Fibroblast of villous mesenchyme (primary cell): Measurements from ENCODE around the gene ITGAX. TPM values are rescaled to one million over a fixed set of nuclear protein-coding genes. Genes with fewer than 3 reads are reported as not detected.

Experiments
- DNase-seq: peaks from one replicate; pipeline ENCODE4 v3.0.0-alpha.2; 2010; ENCODE audit warnings: low read depth
- H3K4me3 ChIP-seq: 2 replicates; pipeline ENCODE4 v1.5.1; 2011; ENCODE audit warnings: low read depth, mild to moderate bottlenecking, low read length
- CTCF ChIP-seq: IDR thresholded peaks from 2 replicates; pipeline ENCODE4 v1.5.1; 2012; ENCODE audit warnings: low read depth, mild to moderate bottlenecking, low read length; ENCODE audit not compliant: insufficient read depth
- total RNA-seq: library from RNA; depleted of rRNA; stranded (reverse); fragments of >200 nt; gene quantifications from 2 replicates; pipeline ENCODE4 v1.2.3, GENCODE V29; 2012

ITGAX gene
- total RNA-seq, 1 donor = not detected

GRCh38 chr16:31428279-31428597, 73.3 kb downstream of the ITGAX start, which contains the start of gene COX6A2:
Gene COX6A2, minus strand, starts transcription at chr16:31428360. Its CDS starts 35 bp downstream, at chr16:31428325.
- H3K4me3 ChIP-seq = peak within 1 kb of the TSS; percentile 49
- DNase-seq = no peak
- no peak for TF ChIP-seq CTCF

GRCh38 chr16:31428638-31429247, 73.8 kb downstream of the ITGAX start:
- no peak for DNase-seq
- H3K4me3 ChIP-seq = no peak overlapping the region
- no peak for TF ChIP-seq CTCF

- H3K4me3 ChIP-seq = no peak overlapping the region
- no peak for TF ChIP-seq CTCF
- DNase-seq = no peak
These were observed 74.3 kb downstream of the ITGAX start for GRCh38 chr16:31429314-31429713.

- no peak overlapping the region for H3K4me3 ChIP-seq
- DNase-seq = no peak
- TF ChIP-seq CTCF = no peak
These were observed 74.8 kb downstream of the ITGAX start for GRCh38 chr16:31429796-31430195.

- no peak for TF ChIP-seq CTCF
- no peak for DNase-seq
- no peak overlapping the region for H3K4me3 ChIP-seq
These were observed 75.5 kb downstream of the ITGAX start for GRCh38 chr16:31430380-31431052.

Other genes starting within 250 kb of the ITGAX start
- 28.1 and 34.1 TPM in 2 replicates for gene BCKDK, start 246.8 kb upstream of the ITGAX start, total RNA-seq
- 23.8 and 24.6 TPM in 2 replicates for gene KAT8, start 237.5 kb upstream of the ITGAX start, total RNA-seq
- gene PRSS8, start 219.4 kb upstream of the ITGAX start, total RNA-seq = under 0.01 TPM in 1 of 2 replicates, not detected in the other
- gene PRSS36, start 205.1 kb upstream of the ITGAX start, total RNA-seq = under 0.01 and 0.32 TPM in 2 replicates
- gene FUS, start 175.0 kb upstream of the ITGAX start, total RNA-seq = 47.4 and 54.4 TPM in 2 replicates
- gene PYCARD, start 152.4 kb upstream of the ITGAX start, total RNA-seq = 85.9 and 176 TPM in 2 replicates
- not detected in 2 replicates for gene TRIM72, start 141.1 kb upstream of the ITGAX start, total RNA-seq
- gene PYDC1, start 138.0 kb upstream of the ITGAX start, total RNA-seq = not detected in 2 replicates
- not detected in 2 replicates for gene ITGAM, start 95.2 kb upstream of the ITGAX start, total RNA-seq
- gene ITGAD, start 38.2 kb downstream of the ITGAX start, total RNA-seq = not detected in 2 replicates
- not detected in 2 replicates for gene COX6A2, start 73.2 kb downstream of the ITGAX start, total RNA-seq
- gene ZNF843, start 87.6 kb downstream of the ITGAX start, total RNA-seq = 0.43 and 0.64 TPM in 2 replicates
- 8.6 and 10.3 TPM in 2 replicates for gene ARMC5, start 104.3 kb downstream of the ITGAX start, total RNA-seq
- gene TGFB1I1, start 117.0 kb downstream of the ITGAX start, total RNA-seq = 121 and 153 TPM in 2 replicates
- under 0.01 TPM in 2 replicates for gene SLC5A2, start 127.9 kb downstream of the ITGAX start, total RNA-seq
- gene RUSF1, start 153.2 kb downstream of the ITGAX start, total RNA-seq = 52.2 and 56.7 TPM in 2 replicates
- not detected in 2 replicates for gene AHSP, start 172.7 kb downstream of the ITGAX start, total RNA-seq